ENCODE data around the gene TRIM54.

GRCh38 chr2:27306136-27306535 is 23.9 kb downstream of the TRIM54 start:
- TF ChIP-seq, protein P1, sequence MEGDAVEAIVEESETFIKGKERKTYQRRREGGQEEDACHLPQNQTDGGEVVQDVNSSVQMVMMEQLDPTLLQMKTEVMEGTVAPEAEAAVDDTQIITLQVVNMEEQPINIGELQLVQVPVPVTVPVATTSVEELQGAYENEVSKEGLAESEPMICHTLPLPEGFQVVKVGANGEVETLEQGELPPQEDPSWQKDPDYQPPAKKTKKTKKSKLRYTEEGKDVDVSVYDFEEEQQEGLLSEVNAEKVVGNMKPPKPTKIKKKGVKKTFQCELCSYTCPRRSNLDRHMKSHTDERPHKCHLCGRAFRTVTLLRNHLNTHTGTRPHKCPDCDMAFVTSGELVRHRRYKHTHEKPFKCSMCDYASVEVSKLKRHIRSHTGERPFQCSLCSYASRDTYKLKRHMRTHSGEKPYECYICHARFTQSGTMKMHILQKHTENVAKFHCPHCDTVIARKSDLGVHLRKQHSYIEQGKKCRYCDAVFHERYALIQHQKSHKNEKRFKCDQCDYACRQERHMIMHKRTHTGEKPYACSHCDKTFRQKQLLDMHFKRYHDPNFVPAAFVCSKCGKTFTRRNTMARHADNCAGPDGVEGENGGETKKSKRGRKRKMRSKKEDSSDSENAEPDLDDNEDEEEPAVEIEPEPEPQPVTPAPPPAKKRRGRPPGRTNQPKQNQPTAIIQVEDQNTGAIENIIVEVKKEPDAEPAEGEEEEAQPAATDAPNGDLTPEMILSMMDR (IDR thresholded peaks at IDR 0.05): no peak
- TF ChIP-seq POLR2A (IDR thresholded peaks at IDR 0.05): no peak

Measured in right lobe of liver (tissue), 4 donors.